ENCODE measurements around the gene MYADML2.

DNA sequence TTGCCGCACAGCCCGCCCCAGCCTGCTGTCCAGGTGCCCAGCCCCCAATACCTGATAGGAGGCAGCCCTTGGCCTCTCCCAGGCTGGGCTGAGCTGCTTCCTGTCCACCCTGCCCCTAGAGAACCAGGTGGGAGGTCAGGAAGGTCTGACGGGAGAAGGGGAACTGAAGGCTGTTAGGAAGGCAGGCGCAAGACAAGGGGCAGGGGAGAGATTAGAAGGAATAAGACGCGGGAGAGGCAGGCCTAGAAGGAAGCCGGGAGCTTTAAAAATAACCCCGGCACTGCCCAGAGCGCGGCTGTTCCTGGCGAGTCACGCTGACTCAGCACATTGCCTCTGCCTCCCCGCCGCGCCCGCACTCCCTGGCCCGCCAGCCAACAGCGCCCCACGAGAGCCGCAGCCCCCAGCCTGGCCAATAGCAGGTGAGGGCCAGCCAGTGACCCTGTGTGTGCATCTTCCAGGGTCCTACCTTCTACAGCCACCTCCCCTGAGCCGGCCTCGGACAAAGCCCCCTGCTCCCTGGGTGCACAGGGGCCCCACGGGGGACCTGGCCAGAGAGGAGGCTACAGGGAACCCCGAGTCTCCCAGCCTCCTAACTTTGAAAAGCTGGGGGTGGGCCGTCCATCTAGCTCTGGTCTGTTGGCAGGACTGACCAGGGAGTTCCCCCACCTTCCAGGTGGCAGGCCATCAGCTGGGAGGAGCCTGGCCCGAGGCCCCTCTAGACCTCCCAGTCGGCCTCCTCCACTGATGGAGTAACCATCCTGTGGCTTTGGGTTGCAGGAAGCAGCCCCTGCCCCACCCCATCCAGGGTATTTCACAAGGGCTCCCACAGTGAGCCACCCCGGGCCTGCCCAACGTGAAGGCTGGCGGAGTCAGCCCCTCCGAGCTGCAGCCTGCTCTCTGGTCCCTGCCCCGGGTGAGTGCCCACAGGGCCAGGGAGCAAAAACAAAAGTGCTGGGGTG lies 23.5 kb downstream of the MYADML2 start:
- TF ChIP-seq, protein P1, sequence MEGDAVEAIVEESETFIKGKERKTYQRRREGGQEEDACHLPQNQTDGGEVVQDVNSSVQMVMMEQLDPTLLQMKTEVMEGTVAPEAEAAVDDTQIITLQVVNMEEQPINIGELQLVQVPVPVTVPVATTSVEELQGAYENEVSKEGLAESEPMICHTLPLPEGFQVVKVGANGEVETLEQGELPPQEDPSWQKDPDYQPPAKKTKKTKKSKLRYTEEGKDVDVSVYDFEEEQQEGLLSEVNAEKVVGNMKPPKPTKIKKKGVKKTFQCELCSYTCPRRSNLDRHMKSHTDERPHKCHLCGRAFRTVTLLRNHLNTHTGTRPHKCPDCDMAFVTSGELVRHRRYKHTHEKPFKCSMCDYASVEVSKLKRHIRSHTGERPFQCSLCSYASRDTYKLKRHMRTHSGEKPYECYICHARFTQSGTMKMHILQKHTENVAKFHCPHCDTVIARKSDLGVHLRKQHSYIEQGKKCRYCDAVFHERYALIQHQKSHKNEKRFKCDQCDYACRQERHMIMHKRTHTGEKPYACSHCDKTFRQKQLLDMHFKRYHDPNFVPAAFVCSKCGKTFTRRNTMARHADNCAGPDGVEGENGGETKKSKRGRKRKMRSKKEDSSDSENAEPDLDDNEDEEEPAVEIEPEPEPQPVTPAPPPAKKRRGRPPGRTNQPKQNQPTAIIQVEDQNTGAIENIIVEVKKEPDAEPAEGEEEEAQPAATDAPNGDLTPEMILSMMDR (IDR thresholded peaks at IDR 0.05), result no peak
- TF ChIP-seq POLR2A (IDR thresholded peaks at IDR 0.05), result peak in 1 of 4 donors; percentile 33
